Stimulated activated CD8-positive, alpha-beta memory T cell treated with anti-CD3 and anti-CD28 coated beads, Interleukin-12 subunit alpha, Interleukin-12 subunit beta, amount 100 ng/mL, for 24 hours (primary cell): ENCODE measurements around the gene MRNIP.
"Not testable (repeated sequence)": the region's sequence is repeated elsewhere in the genome, so short reads cannot be mapped to it uniquely, and the experiment has no call there.

ENCODE experiments used
- DNase-seq: peaks from one replicate; pipeline ENCODE4 v3.0.0-alpha.2; 2020; ENCODE audit errors: extremely low read depth

Gene MRNIP

GRCh38 chr5:179839328-179840256 lies 19.0 kb downstream of the MRNIP start:
- DNase-seq = no peak

- no peak for DNase-seq
Observed at GRCh38 chr5:179837076-179838011, 21.3 kb downstream of the MRNIP start.

GRCh38 chr5:179836225-179837019 lies 22.2 kb downstream of the MRNIP start:
- no peak for DNase-seq

GRCh38 chr5:179834871-179835270 lies 23.7 kb downstream of the MRNIP start:
- not testable (repeated sequence) for DNase-seq

GRCh38 chr5:179834120-179834519 lies 24.5 kb downstream of the MRNIP start:
- DNase-seq = no peak

- no peak for DNase-seq
Observed at GRCh38 chr5:179833709-179834070, 24.9 kb downstream of the MRNIP start.

- DNase-seq = no peak
Observed at GRCh38 chr5:179833056-179833708, 25.4 kb downstream of the MRNIP start.

GRCh38 chr5:179832039-179832745 lies 26.4 kb downstream of the MRNIP start:
- DNase-seq = no peak

GRCh38 chr5:179830818-179831468 lies 27.7 kb downstream of the MRNIP start:
- DNase-seq = no peak

GRCh38 chr5:179829732-179830435 lies 28.7 kb downstream of the MRNIP start:
- DNase-seq = no peak

- no peak for DNase-seq
Observed at GRCh38 chr5:179828756-179829421, 29.7 kb downstream of the MRNIP start.

GRCh38 chr5:179827680-179828079 lies 30.9 kb downstream of the MRNIP start:
- DNase-seq = no peak

- no peak for DNase-seq
Observed at GRCh38 chr5:179825655-179826182, 32.9 kb downstream of the MRNIP start.

GRCh38 chr5:179824745-179825112 lies 33.9 kb downstream of the MRNIP start:
- DNase-seq = no peak

- no peak for DNase-seq
Observed at GRCh38 chr5:179823937-179824744, 34.5 kb downstream of the MRNIP start.

GRCh38 chr5:179822444-179822990 lies 36.1 kb downstream of the MRNIP start:
- DNase-seq = no peak

GRCh38 chr5:179822059-179822432 lies 36.6 kb downstream of the MRNIP start:
- DNase-seq = no peak
